AG09309 (cell line): Measurements from ENCODE around the gene PVALB.
"Not testable (repeated sequence)": the region's sequence is repeated elsewhere in the genome, so short reads cannot be mapped to it uniquely, and the experiment has no call there.

Experiments used
- DNase-seq: peaks from one replicate; pipeline ENCODE4 v3.0.0-alpha.2; 2010; ENCODE audit warnings: low read depth
- H3K4me3 ChIP-seq: 2 replicates; pipeline ENCODE4 v1.5.1; 2011; ENCODE audit warnings: mild to moderate bottlenecking, low read depth, low read length, moderate library complexity; ENCODE audit not compliant: control insufficient read depth
- TF ChIP-seq, protein P1 (sequence below): IDR thresholded peaks from 2 replicates; pipeline ENCODE4 v1.5.1; 2011; ENCODE audit warnings: mild to moderate bottlenecking, low read depth, low read length, inconsistent platforms; ENCODE audit not compliant: insufficient read depth, control insufficient read depth; ENCODE audit errors: missing control alignments

PVALB gene

DNA sequence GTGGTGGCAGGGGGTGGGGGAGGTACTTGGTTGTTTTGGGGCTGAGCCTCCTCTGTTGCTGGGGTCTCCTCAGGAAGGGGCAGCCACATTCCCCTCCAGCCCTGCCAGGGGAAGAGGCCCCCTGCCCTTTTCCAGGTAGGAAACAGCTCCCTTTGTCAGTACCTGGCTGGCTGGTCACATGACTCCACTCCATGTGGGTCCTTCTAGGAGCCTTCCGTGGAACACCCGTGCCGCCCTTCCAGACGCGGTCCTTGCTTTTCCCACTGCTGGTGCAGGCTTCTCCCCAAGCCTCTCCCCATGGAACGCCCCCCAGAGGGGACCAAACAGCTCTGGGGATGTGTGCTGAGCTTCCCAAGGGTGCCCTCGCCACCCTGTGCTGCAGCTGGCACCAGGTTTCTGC, 60.8 kb downstream of the PVALB start:
- TF ChIP-seq, protein P1, sequence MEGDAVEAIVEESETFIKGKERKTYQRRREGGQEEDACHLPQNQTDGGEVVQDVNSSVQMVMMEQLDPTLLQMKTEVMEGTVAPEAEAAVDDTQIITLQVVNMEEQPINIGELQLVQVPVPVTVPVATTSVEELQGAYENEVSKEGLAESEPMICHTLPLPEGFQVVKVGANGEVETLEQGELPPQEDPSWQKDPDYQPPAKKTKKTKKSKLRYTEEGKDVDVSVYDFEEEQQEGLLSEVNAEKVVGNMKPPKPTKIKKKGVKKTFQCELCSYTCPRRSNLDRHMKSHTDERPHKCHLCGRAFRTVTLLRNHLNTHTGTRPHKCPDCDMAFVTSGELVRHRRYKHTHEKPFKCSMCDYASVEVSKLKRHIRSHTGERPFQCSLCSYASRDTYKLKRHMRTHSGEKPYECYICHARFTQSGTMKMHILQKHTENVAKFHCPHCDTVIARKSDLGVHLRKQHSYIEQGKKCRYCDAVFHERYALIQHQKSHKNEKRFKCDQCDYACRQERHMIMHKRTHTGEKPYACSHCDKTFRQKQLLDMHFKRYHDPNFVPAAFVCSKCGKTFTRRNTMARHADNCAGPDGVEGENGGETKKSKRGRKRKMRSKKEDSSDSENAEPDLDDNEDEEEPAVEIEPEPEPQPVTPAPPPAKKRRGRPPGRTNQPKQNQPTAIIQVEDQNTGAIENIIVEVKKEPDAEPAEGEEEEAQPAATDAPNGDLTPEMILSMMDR = no peak
- DNase-seq = no peak
- H3K4me3 ChIP-seq = no peak overlapping the region

DNA sequence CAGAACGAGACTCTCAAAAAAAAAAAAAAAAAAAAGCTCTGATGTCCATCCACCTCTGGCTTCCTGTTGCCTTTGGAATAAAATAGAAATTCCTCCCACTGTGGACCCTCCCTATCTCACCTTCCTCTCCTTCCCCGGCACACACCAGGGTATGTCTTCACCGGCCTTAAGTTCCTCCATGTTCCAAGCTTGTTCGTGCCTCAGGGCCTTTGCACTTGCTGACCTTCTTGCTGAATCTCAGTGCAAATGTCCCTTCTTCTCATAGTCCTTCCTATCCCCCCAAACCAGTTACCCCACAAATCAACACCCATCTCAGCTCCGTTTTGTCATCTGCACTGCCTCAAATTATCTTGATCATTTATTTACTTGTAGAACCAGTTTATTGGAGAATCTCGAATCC, 61.5 kb downstream of the PVALB start:
- H3K4me3 ChIP-seq = no peak overlapping the region
- TF ChIP-seq, protein P1 = no peak
- DNase-seq = no peak

DNA sequence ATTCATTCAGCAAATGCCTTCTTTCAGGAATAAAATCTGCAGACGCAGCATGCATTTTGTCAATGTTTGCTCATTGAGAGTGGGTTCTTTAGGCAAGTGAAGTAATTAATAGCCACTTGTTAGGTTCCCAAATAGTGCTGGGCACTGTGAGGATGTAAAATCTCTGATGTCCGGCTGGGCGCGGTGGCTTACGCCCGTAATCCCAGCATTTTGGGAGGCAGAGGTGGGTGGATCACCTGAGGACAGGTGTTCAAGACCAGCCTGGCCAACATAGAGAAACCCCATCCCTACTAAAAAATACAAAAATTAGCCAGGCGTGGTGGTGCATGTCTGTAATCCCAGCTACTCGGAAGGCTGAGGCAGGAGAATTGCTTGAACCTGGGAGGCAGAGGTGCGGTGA, 62.0 kb downstream of the PVALB start:
- DNase-seq, H3K4me3 ChIP-seq: not testable (repeated sequence)

DNA sequence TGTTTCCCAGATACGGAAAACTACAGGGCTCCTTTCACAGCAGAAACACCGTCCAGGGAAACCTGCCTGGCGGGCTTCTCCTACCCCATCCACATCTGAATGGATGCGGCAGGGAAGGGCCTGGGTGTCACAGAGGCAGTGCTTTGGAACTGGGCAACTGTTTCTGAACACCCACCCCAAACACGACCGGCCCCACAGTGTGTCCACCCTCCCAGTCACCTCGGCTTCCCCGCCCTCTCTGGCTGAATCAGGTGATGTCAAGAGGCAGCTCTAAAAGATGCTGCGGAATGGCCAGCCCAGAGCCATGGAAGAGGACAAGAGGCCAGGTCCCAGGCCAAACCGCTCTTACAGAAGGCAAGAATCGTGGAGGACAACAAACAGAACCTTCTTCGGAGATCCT, 62.9 kb downstream of the PVALB start:
- no peak for DNase-seq
- TF ChIP-seq, protein P1 = no peak
- H3K4me3 ChIP-seq = no peak overlapping the region

DNA sequence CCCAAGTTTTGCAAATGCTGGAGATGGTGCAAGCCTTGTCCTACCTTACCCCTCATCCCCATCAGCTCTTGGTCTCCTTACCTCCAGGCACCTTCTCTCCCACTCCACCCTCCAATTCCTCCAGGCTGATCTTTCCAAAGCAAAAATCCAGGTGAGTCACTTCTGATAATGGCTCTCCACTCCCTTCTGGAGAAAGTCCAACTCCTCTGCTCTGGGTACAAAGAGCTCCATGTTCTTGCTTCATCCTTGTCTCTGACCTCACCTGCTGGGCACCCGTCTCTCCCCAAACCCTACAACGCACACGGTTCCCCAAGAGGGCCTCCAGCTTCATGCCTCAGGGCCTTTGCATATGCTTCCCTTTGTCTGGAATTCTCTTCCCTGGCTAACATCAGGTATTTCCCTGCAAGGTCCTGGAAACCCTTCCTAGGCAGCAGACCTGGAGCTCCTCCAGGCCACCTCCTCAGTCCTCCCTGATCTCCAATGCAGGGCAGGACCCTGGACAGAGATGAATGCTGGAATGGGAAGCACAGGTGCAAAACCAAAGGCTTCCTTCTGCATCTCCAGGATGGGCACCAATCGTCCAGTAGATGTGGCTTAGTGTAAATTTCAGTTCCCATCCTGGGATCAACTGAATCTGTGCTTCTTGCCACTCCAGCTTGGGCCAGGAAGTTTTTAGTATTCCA, 63.6 kb downstream of the PVALB start:
- H3K4me3 ChIP-seq = no peak overlapping the region
- TF ChIP-seq, protein P1 = no peak
- DNase-seq = no peak
